Uterus (tissue), 2 donors: ENCODE measurements around the gene KCNK1.

ENCODE experiments used
- POLR2A ChIP-seq, 2 donors: fragments of 450-650 bp; IDR thresholded peaks; one replicate each; pipeline ENCODE4 v1.6.1; 2016; ENCODE audit warnings: antibody characterized with exemption in 2 of 2, mild to moderate bottlenecking in 1 of 2, moderate library complexity in 1 of 2
- TF ChIP-seq, protein P1 (sequence below), 4 experiments: fragments of 200-600 bp in 2 of 4; fragments of 450-650 bp in 2 of 4; sonication (generic) in 2 of 4; IDR thresholded peaks; one replicate each; pipeline ENCODE4 v1.5.1; 2016 to 2019; ENCODE audit warnings: antibody characterized with exemption in 4 of 4, mild to moderate bottlenecking in 2 of 4, moderate library complexity in 1 of 4

GRCh38 chr1:233707153-233707879, 93.4 kb downstream of the KCNK1 start:
- TF ChIP-seq, protein P1, sequence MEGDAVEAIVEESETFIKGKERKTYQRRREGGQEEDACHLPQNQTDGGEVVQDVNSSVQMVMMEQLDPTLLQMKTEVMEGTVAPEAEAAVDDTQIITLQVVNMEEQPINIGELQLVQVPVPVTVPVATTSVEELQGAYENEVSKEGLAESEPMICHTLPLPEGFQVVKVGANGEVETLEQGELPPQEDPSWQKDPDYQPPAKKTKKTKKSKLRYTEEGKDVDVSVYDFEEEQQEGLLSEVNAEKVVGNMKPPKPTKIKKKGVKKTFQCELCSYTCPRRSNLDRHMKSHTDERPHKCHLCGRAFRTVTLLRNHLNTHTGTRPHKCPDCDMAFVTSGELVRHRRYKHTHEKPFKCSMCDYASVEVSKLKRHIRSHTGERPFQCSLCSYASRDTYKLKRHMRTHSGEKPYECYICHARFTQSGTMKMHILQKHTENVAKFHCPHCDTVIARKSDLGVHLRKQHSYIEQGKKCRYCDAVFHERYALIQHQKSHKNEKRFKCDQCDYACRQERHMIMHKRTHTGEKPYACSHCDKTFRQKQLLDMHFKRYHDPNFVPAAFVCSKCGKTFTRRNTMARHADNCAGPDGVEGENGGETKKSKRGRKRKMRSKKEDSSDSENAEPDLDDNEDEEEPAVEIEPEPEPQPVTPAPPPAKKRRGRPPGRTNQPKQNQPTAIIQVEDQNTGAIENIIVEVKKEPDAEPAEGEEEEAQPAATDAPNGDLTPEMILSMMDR (IDR thresholded peaks at IDR 0.05) = no peak
- TF ChIP-seq POLR2A (IDR thresholded peaks at IDR 0.05) = no peak
